Measurements from ENCODE around the gene CAMK2G.
A peak's percentile ranks its signal among the peaks of the same experiment; 100 is the strongest.
"Not testable (repeated sequence)": the region's sequence is repeated elsewhere in the genome, so short reads cannot be mapped to it uniquely, and the experiment has no call there.

The CAMK2G gene

GRCh38 chr10:73874267-73875138 is at the start of gene CAMK2G:
TSS of gene CAMK2G (minus strand) at chr10:73874555. CDS start at chr10:73874461, 94 bp downstream.
- Histone ChIP-seq H3K36me3 (ENCODE audit: control insufficient read depth, insufficient read depth, low read length) (peaks cover 14% of the 10 kb centered on the region), H3K27me3 (ENCODE audit: control insufficient read depth, insufficient read depth, low read length) (peaks cover 11% of the 10 kb centered on the region), H3K4me1 (ENCODE audit: control insufficient read depth, insufficient read depth, low read length) (peaks cover 7% of the 10 kb centered on the region), H3K9me3 (ENCODE audit: control insufficient read depth, insufficient read depth, low read length) (no peaks in the 10 kb centered on the region), H3K9ac (ENCODE audit: low read depth, low read length) (no peak within 1 kb of the TSS), H3K4me3 (ENCODE audit: low read depth, low read length) (peak within 1 kb of the TSS; percentile 64)

- no peak overlapping the region for H3K9ac ChIP-seq (ENCODE audit: low read depth, low read length)
- no peaks in the 10 kb centered on the region for H3K36me3 ChIP-seq (ENCODE audit: control insufficient read depth, insufficient read depth, low read length)
- H3K4me3 ChIP-seq (ENCODE audit: low read depth, low read length) = no peak overlapping the region
- H3K4me1 ChIP-seq (ENCODE audit: control insufficient read depth, insufficient read depth, low read length) = peaks cover 11% of the 10 kb centered on the region
- no peaks in the 10 kb centered on the region for H3K9me3 ChIP-seq (ENCODE audit: control insufficient read depth, insufficient read depth, low read length)
- H3K27me3 ChIP-seq (ENCODE audit: control insufficient read depth, insufficient read depth, low read length) = no peaks in the 10 kb centered on the region
These were observed 48.4 kb upstream of the CAMK2G start for GRCh38 chr10:73922864-73923133.

DNA sequence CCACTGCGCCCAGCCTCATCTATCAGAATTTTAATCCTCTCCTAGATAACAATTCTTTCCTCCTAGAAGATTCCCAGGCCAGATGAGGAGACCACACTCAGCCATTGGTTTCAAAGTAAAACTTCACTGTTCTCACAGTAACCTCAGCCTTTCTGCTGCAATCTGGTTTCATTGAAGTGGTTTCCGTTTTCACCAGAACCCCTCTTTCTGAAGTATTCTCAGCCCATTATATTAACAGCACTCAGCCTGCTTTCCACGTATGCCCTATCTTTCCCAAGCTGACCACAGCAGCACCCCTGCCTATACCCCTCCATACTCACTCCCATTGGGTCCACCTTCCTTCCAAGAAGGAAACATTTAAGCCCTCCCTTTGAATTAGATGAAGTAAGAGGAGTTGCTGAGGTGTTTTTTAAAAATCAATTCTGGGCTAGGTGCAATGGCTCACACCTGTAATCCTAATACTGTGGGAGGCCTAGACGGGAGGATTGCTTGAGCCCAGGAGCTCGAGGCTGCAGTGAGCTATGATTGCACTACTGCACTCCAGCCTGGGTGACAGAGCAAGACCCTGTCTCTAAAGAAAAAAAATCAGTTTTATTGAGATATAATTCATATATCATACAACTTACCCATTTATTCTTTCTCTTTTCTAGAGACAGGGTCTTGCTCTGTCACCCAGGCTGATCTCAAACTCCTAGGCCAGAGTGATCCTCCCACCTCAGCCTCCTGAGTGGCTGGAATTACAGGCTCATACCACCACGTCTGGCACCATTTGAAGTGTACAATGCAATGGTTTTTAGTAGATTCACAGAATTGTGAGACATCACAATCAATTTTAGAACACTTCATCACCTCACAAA is 47.9 kb upstream of the CAMK2G start:
- no peak overlapping the region for H3K9ac ChIP-seq (ENCODE audit: low read depth, low read length)
- no peak overlapping the region for H3K4me3 ChIP-seq (ENCODE audit: low read depth, low read length)
- H3K36me3 ChIP-seq (ENCODE audit: control insufficient read depth, insufficient read depth, low read length) = no peaks in the 10 kb centered on the region
- peaks cover 11% of the 10 kb centered on the region for H3K4me1 ChIP-seq (ENCODE audit: control insufficient read depth, insufficient read depth, low read length)
- H3K9me3 ChIP-seq (ENCODE audit: control insufficient read depth, insufficient read depth, low read length) = no peaks in the 10 kb centered on the region
- H3K27me3 ChIP-seq (ENCODE audit: control insufficient read depth, insufficient read depth, low read length) = no peaks in the 10 kb centered on the region

GRCh38 chr10:73920089-73920488 is 45.7 kb upstream of the CAMK2G start:
- Histone ChIP-seq H3K4me3 (ENCODE audit: low read depth, low read length) (no peak overlapping the region), H3K27me3 (ENCODE audit: control insufficient read depth, insufficient read depth, low read length) (no peaks in the 10 kb centered on the region), H3K36me3 (ENCODE audit: control insufficient read depth, insufficient read depth, low read length) (peaks cover 7% of the 10 kb centered on the region), H3K4me1 (ENCODE audit: control insufficient read depth, insufficient read depth, low read length) (peaks cover 11% of the 10 kb centered on the region), H3K9me3 (ENCODE audit: control insufficient read depth, insufficient read depth, low read length) (no peaks in the 10 kb centered on the region), H3K9ac (ENCODE audit: low read depth, low read length) (no peak overlapping the region)

- H3K27me3 ChIP-seq (ENCODE audit: control insufficient read depth, insufficient read depth, low read length); H3K9ac ChIP-seq (ENCODE audit: low read depth, low read length); H3K36me3 ChIP-seq (ENCODE audit: control insufficient read depth, insufficient read depth, low read length); H3K4me3 ChIP-seq (ENCODE audit: low read depth, low read length); H3K9me3 ChIP-seq (ENCODE audit: control insufficient read depth, insufficient read depth, low read length): not testable (repeated sequence)
- H3K4me1 ChIP-seq (ENCODE audit: control insufficient read depth, insufficient read depth, low read length) = peaks cover 12% of the 10 kb centered on the region
These were observed 45.1 kb upstream of the CAMK2G start for GRCh38 chr10:73919481-73919880.

GRCh38 chr10:73917566-73918305 is 43.4 kb upstream of the CAMK2G start:
- peaks cover 7% of the 10 kb centered on the region for H3K27me3 ChIP-seq (ENCODE audit: control insufficient read depth, insufficient read depth, low read length)
- no peak overlapping the region for H3K9ac ChIP-seq (ENCODE audit: low read depth, low read length)
- H3K4me1 ChIP-seq (ENCODE audit: control insufficient read depth, insufficient read depth, low read length) = peaks cover 10% of the 10 kb centered on the region
- no peaks in the 10 kb centered on the region for H3K9me3 ChIP-seq (ENCODE audit: control insufficient read depth, insufficient read depth, low read length)
- no peak overlapping the region for H3K4me3 ChIP-seq (ENCODE audit: low read depth, low read length)
- peaks cover 7% of the 10 kb centered on the region for H3K36me3 ChIP-seq (ENCODE audit: control insufficient read depth, insufficient read depth, low read length)

DNA sequence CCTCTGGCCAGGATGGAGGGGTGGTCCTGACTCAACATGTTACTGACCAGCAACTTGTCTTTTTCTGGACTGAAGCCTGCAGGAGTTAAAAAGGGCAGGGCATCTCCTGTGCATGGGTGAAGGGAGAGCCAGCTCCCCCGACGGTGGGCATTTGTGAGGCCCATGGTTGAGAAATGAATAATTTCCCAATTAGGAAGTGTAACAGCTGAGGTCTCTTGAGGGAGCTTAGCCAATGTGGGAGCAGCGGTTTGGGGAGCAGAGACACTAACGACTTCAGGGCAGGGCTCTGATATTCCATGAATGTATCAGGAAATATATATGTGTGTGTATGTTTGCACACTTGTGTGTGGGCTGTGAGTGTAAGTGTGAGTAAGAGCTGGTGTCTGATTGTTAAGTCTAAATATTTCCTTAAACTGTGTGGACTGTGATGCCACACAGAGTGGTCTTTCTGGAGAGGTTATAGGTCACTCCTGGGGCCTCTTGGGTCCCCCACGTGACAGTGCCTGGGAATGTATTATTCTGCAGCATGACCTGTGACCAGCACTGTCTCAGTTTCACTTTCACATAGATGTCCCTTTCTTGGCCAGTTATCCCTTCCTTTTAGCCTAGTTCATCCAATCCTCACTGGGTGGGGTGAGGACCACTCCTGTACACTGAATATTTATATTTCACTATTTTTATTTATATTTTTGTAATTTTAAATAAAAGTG is 42.6 kb upstream of the CAMK2G start:
- Histone ChIP-seq H3K4me1 (ENCODE audit: control insufficient read depth, insufficient read depth, low read length) (peaks cover 10% of the 10 kb centered on the region), H3K36me3 (ENCODE audit: control insufficient read depth, insufficient read depth, low read length) (peaks cover 7% of the 10 kb centered on the region), H3K9me3 (ENCODE audit: control insufficient read depth, insufficient read depth, low read length) (no peaks in the 10 kb centered on the region)

GRCh38 chr10:73915206-73915851 is 41.0 kb upstream of the CAMK2G start:
- H3K9ac ChIP-seq (ENCODE audit: low read depth, low read length) = peak overlapping the region; percentile 47
- no peaks in the 10 kb centered on the region for H3K9me3 ChIP-seq (ENCODE audit: control insufficient read depth, insufficient read depth, low read length)
- H3K36me3 ChIP-seq (ENCODE audit: control insufficient read depth, insufficient read depth, low read length) = peaks cover 7% of the 10 kb centered on the region
- H3K4me3 ChIP-seq (ENCODE audit: low read depth, low read length) = no peak overlapping the region
- H3K4me1 ChIP-seq (ENCODE audit: control insufficient read depth, insufficient read depth, low read length) = peaks cover 10% of the 10 kb centered on the region
- H3K27me3 ChIP-seq (ENCODE audit: control insufficient read depth, insufficient read depth, low read length) = peaks cover 24% of the 10 kb centered on the region

More for the DNA sequence above, 42.6 kb upstream of the CAMK2G start:
- Histone ChIP-seq H3K9ac (ENCODE audit: low read depth, low read length) (no peak overlapping the region), H3K4me3 (ENCODE audit: low read depth, low read length) (no peak overlapping the region), H3K27me3 (ENCODE audit: control insufficient read depth, insufficient read depth, low read length) (peaks cover 15% of the 10 kb centered on the region)

GRCh38 chr10:73914036-73914435 is 39.7 kb upstream of the CAMK2G start:
- H3K36me3 ChIP-seq (ENCODE audit: control insufficient read depth, insufficient read depth, low read length) = peaks cover 7% of the 10 kb centered on the region
- peaks cover 13% of the 10 kb centered on the region for H3K4me1 ChIP-seq (ENCODE audit: control insufficient read depth, insufficient read depth, low read length)
- H3K9ac ChIP-seq (ENCODE audit: low read depth, low read length) = no peak overlapping the region
- peaks cover 37% of the 10 kb centered on the region for H3K27me3 ChIP-seq (ENCODE audit: control insufficient read depth, insufficient read depth, low read length)
- H3K4me3 ChIP-seq (ENCODE audit: low read depth, low read length) = peak overlapping the region; percentile 11
- H3K9me3 ChIP-seq (ENCODE audit: control insufficient read depth, insufficient read depth, low read length) = no peaks in the 10 kb centered on the region

DNA sequence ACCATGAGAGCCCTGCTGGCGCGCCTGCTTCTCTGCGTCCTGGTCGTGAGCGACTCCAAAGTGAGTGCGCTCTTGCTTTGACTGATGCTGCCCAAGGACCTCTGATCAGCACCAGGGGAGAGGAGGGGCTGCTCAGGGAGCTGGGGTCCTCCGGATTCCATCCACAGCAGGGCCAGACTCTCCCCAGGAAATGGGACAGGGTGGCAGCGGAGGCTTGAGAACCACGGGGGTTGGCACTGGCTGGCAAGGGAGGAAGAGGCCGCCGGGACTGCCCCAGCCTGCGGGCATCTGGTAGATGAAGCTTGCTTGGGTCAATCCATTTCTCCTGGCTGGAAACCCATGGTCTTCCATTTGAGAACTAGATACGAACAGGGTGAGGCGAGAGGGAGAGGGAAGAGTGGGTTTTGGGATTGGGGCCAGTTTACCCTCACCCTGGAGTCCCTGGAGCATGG is 37.2 kb upstream of the CAMK2G start:
- peaks cover 47% of the 10 kb centered on the region for H3K27me3 ChIP-seq (ENCODE audit: control insufficient read depth, insufficient read depth, low read length)
- H3K4me1 ChIP-seq (ENCODE audit: control insufficient read depth, insufficient read depth, low read length) = peaks cover 14% of the 10 kb centered on the region

More for the DNA sequence above, 37.2 kb upstream of the CAMK2G start:
- Histone ChIP-seq H3K9me3 (ENCODE audit: control insufficient read depth, insufficient read depth, low read length) (no peaks in the 10 kb centered on the region), H3K4me3 (ENCODE audit: low read depth, low read length) (peak overlapping the region; percentile 73), H3K9ac (ENCODE audit: low read depth, low read length) (peak overlapping the region; percentile 19), H3K36me3 (ENCODE audit: control insufficient read depth, insufficient read depth, low read length) (peaks cover 3% of the 10 kb centered on the region)
